HG03064 (cell line): ENCODE measurements around the gene SCAPER.
"Not testable (repeated sequence)": the region's sequence is repeated elsewhere in the genome, so short reads cannot be mapped to it uniquely, and the experiment has no call there.

Experiments
- ATAC-seq: cut with Tn5 transposase; IDR thresholded peaks from one replicate; pipeline ENCODE4 v1.9.1; 2021; ENCODE audit warnings: low read depth; ENCODE audit not compliant: unreplicated experiment

SCAPER gene

DNA sequence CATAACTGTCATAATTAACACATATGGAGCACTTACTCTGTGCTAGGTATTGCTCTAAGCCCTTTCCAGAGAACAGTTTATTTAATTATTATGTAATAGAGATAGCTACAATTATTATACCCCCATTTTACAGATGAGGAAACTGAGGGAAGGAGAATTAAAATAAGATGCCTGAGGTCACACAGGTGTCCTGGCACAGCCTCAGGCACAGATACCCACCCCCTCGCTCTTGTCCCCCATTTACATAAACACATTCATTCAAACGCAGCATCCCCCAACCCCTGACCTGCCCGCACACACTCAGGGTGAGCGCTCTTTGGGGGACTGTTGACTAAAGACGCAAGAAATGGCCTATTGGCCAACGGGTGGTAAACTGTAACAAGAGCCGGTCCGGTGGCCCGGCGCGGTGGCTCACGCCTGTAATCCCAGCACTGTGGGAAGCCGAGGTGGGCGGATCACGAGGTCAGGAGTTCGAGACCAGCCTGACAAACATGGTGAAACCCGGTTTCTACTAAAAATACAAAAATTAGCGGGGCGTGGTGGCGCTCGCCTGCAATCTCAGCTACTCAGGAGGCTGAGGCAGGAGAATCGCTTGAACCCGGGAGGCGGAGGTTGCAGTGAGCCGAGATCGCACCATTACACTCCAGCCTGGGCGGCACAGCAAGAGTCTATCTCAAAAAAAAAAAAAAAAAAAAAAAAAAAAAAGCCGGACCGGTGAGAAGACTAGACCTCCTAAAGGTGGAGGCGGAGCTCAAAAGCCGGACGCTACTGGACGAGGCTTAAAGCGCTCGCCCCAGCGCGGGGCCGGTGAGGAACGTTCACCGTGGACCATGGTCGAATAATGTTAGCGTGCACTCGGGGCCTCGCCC lies 570.5 kb downstream of the SCAPER start:
- ATAC-seq: no peak

DNA sequence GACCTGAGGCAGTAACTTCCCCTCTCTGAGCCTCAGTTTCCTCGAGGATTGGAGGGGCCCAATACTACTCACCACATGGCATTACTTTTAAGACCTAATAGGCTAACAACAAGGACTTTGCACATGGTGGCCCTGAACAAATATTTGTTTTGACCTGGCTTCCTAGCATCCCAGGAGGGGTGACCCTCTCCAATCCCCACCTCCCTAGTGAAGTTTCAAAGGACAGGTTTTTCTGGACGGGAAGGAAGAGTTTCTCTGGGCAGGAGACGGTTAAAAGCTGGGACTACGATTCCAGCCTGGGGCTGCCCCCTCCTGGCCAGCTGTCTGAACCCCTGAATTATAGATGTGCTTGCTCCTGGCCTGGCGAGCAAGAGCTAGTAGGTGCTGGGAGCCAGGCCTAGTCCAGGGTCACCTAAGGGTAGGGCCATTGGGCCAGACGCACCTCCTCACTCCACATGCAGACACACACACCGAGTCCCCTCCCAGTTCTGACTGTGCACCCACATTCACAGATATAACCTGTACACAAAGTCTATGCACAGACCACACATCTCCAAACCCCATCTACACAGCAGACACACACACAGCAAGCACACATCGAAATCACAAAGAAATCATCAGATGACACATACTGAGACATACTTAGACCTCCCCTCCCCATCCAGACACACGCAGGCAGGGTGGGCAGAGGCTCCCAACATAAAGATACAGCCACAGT lies 571.3 kb downstream of the SCAPER start:
- ATAC-seq: no peak

DNA sequence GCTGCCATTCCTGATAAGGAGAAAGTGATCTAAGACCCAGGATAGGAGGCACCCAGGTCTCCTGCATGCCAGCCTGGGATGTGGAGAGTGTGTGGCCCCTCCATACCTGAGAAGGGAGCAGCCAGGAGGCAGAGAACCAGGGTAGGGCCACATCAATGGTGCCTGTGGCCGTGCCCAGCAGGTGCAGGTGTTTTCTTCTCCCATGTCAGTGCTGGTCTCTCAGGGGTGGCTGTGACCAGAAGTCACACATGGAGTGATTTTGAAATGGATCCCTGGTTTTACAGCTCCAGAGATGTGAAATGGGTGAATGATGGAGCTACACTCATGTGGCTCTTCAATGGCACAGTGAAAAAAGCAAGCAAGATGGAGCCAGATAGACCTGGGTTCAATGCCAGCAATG lies 571.8 kb downstream of the SCAPER start:
- no peak for ATAC-seq

DNA sequence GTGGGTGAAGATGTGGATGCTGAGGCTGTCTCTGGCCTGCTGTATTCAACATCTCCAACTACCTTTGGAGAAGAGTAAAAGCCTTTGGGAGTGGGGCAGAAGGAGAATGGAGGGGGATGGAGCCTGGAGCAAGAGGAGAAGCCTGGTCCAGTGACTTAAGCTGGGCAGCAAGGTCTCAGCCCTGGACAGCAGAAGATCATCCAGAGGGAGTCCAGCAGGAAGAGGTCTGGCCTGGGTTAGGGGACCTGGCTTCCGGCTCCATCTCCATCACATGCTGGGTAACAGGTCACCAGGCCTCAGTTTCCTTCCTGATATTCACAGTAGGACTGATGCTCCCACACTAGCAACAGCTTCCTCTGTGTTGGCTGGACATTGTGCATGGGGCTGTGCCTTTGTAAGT lies 572.3 kb downstream of the SCAPER start:
- ATAC-seq: no peak

DNA sequence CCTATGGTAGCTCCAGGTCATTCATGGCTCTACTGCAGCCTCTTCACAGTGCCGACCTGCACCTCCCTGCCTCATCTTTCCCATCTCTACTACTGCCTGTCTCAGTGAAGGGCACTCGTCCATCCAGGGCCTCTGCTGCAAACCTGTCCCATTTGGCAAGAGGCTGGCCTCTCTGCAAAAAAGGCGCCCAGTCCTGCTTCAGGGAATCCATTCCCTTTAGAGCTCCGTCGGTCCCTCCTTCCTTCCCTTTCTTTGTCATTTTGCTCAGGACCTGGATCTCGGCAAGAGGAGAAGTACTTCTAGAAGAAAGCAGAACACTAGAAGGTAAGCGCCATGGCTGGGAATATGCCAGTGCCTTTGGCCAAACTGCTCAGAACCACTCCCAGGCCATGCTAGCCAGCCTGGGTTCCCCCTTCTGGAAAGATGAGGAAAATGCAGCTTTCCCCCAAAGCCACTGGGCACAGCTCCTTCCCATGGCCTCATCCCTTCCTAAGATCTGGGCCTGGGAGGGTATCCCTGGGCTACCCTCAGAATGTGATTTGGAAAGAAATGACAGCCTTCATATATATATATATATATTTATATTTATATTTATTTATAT lies 575.0 kb downstream of the SCAPER start:
- no peak for ATAC-seq

DNA sequence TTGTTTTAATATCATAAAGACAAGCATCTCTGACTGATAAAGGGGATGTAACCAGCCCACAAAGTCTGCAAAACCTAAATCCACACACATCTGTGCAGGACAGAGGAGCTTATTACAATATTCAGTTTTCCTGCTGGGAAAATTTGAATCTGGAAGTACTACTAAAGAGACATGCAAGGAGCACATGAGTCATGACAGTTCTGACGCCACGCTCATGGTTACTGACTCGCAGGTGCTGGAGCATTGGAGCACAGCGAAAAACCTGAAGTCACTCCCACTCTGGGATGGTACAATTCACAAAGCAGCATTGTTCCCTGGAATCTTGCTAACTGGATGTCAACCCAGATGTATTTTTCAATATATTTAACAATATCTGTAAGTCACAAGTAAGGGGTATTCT lies 576.2 kb downstream of the SCAPER start:
- ATAC-seq: no peak

DNA sequence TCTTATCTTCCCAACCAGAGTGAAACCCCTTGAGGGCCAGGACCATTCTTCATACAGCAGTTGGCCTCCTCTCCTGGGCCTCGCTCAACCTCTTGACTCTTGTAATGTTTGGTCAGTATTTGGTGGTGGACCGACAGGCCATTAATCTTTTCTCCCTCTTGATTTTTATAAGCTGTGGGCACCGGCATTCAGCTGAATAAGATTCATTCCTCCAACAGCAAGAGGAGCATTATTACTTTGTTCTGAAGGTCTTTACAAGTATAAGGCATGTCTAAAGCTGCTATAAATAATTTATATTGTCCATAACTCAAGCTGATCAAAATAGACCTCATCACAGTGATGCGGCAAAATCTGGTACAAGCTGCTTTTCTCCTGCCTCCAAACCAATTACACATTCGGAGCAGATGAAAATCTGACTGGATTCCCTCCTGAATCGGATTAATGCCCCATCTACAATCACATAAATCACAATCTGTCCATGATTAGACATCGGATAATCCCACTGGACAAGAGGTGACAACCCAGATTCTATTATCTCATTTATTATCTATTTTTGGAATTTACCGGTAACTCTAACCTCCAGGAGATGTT lies 576.9 kb downstream of the SCAPER start:
- ATAC-seq: no peak

DNA sequence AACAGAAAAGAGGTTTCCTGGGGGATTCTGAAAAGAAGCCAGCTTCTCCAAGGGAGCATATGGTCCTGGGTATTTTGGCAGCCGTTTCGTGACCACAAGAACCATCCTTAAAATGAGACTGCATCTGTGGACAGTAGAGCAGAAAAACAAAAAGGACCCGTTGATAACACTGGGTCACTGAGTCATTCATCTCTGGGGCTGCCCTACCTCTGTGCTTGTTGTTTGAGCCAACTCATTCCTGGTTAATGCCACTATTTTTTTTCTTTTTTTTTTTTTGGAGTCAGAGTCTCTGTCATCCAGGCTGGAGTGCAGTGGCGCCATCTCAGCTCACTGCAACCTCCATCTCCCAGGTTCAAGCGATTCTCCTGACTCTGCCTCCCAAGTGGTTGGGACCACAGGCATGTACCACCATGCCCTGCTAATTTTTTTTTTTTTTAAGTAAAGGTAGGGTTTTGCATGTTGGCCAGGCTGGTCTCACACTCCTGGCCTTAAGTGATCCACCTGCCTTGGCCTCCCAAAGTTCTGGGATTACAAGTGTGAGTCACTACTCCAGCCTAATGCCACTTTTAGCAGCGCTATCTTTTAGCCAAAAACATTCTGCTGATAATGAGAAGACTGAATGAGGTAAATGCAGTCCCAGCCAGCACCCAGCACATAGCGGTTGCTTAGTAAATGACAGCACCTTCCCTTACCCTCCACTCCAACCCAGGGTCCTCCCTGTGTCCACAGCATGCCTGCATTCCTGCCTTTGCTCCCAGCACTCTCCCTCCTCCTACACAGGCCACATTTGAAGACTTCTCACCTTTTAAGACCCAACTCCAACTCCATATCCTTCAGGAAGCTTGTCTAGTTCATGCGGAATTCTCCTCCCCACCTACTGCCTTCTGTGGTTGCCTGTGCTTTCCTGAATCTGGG lies 577.7 kb downstream of the SCAPER start:
- ATAC-seq: no peak

DNA sequence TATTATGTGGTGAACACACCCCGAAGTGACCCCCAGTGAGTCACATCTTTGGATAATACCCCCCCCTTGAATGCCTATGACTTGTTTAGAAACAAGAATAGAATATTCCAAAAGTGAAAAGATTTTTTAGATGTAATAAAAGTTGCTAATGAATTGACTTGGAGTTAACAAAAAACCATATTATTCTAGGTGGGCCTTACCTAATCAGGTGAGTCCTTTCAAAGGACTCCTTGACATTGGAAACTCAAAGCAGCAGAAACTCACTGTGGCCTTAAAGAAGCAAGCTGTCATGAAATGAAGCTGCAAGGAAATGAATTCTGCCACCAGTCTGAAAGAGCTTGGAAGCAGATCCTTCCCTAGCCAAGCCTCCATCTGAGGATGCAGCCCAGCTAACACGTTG lies 579.4 kb downstream of the SCAPER start:
- ATAC-seq: no peak

DNA sequence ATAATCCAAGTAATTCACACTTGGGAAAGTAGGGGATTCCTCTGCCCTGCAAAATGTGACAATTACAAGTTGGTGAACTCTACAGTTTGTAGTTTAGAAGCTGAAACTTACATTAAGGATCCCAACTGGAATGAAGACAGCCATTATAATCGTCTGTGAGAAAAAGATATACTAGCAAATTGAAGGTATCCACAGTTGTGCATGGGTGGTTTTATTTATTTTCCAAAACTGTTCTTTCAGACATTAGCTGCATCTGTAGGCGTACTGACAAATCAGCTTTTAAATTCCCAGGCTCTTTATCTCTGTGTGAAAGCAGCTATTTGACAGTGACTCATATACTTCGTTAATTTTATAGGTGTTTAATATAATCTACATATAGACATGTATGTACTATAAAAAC lies 581.1 kb downstream of the SCAPER start:
- ATAC-seq: no peak

DNA sequence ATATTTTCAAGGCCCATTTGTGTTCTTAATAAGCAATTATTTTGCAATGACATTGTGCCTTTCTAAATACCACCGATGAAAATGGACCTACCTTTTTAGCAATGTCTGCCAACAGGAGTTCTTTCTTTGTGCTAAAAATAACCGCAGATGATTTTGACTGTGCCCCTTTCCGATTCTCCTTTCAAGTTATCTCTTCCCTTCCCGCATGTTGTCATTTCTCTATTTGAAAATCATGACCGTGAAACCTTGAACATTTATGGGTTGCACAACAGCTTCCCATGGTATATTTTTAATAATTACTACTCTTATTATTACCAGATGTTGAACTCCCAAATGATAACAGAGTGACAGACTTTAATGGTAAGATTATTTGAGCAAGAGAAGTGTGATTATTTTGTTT lies 583.5 kb downstream of the SCAPER start:
- no peak for ATAC-seq

DNA sequence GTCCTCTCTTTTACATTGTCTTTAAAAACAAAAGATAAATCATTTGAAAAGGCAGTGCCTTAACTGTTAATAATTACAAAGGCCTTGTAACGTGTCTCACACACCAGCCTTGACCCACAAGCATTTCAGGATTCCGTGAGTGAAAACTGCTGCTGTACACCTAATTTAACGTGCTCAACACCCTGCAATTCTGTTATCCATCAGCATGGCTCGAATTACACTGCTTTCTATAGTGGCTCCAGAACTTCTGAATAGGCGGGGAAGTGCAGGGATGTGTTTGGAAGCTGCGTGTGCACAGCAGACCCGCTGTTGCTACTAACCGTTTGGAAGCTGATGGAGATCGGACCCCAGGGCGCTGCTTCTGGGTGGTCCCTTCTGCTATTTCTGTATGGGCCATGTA lies 584.0 kb downstream of the SCAPER start:
- ATAC-seq: no peak

DNA sequence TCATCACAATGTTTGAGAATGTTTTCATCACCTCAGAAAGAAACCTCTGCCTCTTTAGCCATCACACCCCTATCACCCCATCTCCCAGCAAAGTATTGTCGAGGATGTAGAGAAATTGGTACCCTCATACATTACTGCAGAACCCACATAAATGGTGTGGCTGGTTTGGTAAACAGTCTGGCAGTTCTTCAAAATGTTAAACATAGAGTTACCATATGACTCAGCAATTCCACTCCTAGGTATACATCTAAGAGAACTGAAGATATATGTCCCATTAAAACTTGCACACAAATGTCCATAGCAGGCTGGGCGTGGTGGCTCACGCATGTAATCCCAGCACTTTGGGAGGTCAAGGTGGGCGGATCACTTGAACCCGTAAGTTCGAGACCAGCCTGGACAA lies 585.1 kb downstream of the SCAPER start:
- ATAC-seq: no peak

DNA sequence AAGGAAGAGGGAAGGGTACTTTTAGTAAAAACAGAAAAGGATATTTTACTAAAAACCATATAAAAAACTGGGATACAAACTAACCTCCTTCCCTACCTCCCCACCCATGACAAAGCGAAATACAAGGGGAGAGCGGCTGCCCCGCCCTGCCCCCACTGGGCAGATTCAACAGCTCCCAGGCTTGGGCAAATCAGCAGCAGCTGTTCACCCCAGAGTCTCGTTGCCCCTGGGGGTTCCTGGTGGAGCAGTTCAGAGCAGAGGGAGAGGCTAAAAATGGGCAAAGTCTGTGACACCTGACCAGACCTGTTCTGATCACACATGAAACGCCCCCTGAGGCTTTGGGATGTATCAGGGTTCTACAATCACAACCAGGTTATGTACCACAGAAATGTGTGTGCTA lies 591.4 kb downstream of the SCAPER start:
- ATAC-seq: no peak

DNA sequence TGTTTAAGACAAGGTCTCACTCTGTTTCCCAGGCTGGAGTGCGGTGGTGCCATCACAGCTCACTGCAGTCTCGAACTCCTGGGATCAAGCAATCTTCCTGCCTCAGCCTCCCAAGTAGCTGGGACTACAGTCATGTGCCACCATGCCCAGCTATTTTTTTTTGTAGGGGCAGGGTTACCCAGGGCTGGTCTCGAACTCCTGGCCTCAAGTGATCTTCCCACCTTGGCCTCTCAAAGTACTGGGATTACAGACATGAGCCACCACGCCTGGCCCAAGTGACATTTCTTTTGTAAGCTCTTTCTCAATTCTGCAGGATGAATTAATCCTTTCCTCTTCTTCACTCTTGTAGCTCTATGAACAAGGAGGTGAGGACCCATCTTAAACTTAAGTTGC lies 592.0 kb downstream of the SCAPER start:
- not testable (repeated sequence) for ATAC-seq

DNA sequence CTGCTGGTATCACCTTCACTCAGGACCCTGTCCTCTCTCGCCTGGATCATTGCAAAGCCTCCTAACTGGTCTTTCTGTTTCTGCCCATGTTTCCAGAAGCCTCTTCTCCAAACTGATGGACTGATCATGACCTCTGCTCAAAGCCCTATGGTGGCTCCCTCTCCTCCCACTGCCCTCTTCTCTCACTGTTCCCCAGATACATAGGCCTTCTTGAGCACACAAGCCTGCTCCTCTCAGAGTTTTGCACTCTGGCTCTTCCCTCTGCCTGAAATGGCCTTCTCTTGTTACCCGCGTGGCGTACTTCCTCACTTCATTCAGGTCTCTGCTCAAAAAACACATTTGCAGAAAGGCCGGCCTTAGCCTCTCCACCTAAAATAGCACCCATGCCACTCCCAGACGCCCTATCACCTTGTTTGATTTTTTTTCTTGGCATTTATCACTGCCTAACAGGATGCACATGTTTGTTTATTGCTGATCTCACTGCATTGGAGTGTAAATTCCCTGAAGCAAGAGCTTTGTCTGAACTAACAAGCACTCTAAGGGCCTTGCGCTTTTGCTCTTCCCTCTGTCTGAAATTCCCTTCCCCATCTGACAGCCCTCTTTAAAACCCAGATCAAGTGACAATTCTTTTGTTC lies 592.5 kb downstream of the SCAPER start:
- no peak for ATAC-seq

DNA sequence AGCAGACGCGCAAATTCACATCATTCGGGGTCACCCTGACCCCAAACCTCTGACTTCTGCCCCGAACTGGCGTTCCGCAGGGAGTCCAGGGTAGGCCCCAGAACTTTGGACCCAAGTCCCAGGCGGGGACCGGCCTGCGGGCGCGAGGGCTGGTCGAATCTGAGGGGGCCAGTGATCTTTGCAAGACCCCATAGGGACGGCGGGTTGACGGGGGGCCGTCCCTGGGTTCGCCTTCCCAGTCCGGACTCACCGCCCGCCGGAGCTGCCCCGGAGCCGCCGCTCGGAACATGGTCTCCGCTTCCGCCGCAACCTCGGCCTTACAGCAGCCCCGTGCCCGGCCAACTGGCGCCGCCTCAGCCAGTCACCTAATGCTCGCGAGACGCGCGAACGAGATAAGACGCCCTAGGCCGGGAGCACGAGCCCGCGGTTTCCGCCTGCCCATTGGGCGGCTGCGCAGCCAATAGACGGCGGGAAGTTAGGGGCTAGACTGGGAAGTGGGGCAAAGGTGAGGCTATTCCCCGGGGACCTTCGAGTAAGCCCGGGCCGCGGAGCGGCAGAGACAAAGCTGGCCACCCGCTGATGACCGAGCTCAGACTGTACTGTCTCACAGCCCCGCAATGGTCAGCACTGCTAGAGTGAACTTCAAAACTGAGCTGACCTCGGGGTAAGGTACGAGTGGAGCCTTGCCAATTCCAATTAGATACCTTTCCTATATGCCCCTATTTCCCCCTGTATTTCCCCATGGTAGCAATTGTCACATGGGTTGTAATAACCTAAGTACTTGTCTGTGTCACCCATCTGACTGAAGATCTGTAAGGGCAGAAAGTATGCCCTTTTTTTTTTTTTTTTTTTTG lies 593.8 kb downstream of the SCAPER start, which contains the start of gene ETFA:
Gene ETFA, minus strand, starts transcription at position 370 of the 854 bp plus-strand sequence. Its CDS starts 81 bp downstream, at position 289.
- ATAC-seq: peak; percentile 96

DNA sequence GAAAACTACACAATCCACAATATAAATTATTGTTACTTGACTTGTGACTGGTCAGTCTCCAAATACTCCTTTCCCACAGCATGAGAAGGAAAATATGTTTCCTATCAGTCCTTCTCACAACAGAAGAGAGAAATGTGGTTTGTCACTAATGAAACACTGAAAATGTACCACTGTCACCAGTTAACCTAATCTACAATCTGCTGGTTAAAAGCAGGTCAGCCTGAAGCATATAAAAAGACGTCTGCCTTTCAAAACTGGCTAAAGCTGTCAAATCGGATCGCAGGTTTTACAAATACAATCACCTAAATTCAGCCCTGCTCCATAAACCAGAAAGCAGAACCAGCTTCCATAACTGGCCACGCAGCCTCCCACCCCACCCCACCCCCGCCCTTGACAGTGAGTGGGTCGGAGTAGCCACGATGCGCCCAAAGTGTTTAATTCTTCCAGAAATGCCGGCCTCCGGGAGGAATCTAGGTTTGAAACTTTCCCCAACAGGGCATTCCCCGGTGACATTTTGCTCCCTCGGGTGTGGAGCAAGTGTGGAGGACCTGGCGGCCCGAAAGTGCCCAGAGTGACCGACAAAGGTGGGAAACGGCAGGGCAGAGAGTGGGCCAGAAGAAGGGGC lies 594.6 kb downstream of the SCAPER start:
- peak; percentile 11 for ATAC-seq
